Measurements from ENCODE around the gene CDC14A.
"Not testable (repeated sequence)": the region's sequence is repeated elsewhere in the genome, so short reads cannot be mapped to it uniquely, and the experiment has no call there.

The CDC14A gene

DNA sequence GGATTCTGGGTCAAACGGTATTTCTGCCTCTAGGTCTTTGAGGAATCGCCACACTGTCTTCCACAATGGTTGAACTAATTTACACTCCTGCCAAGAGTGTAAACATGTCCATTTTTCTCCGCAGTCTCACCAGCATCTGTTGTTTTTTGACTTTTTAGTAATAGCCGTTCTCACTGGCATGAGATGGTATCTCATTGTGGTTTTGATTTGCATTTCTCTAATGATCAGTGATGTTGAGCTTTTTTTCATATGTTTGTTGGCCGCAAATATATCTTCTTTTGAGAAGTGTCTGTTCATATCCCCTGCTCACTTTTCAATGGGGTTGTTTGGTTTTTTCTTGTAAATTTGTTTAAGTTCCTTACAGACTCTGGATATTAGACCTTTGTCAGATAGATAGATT, 53.6 kb downstream of the CDC14A start:
- not testable (repeated sequence) for DNase-seq (ENCODE audit: low read depth in 2 of 2)

DNA sequence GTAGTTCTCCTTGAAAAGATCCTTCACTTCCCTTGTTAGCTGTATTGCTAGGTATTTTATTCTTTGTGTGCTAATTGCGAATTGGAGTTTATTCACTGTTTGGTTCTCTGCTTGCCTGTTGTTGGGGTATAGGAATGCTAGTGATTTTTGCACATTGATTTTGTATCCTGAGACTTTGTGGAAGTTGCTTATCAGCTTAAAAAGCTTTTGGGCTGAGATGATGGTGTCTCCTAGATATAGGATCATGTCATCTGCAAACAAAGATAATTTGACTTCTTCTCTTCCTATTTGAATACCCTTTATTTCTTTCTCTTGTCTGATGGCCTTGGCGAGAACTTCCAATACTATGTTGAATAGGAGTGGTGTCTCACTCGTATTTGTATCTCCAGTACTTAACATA, 55.1 kb downstream of the CDC14A start:
- not testable (repeated sequence) for DNase-seq (ENCODE audit: low read depth in 2 of 2)

DNA sequence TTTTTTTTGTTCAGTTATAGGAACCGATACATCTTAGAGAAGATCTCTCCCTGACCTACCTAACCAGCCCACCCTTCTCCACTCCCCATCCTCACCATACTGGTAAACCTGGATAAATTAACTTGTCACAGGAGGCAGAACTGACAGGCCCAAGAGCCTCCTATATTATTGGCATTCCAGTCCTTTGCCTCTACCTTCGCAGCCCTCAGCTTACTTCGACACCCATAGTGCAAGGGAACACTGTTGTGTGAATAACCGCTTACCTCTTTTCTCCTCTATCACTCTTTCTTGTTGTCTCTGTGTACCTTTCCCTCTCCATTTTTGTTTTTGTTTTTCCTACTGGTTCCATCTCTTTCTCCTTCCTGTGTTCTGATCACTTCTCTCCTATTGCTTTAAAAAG, 58.7 kb downstream of the CDC14A start:
- DNase-seq (ENCODE audit: low read depth in 2 of 2), result no peak

- no peak for DNase-seq (ENCODE audit: low read depth in 2 of 2)
Observed at GRCh38 chr1:100411574-100411973, 59.3 kb downstream of the CDC14A start.

GRCh38 chr1:100413035-100413434, 60.7 kb downstream of the CDC14A start:
- DNase-seq (ENCODE audit: low read depth in 2 of 2), result no peak

DNA sequence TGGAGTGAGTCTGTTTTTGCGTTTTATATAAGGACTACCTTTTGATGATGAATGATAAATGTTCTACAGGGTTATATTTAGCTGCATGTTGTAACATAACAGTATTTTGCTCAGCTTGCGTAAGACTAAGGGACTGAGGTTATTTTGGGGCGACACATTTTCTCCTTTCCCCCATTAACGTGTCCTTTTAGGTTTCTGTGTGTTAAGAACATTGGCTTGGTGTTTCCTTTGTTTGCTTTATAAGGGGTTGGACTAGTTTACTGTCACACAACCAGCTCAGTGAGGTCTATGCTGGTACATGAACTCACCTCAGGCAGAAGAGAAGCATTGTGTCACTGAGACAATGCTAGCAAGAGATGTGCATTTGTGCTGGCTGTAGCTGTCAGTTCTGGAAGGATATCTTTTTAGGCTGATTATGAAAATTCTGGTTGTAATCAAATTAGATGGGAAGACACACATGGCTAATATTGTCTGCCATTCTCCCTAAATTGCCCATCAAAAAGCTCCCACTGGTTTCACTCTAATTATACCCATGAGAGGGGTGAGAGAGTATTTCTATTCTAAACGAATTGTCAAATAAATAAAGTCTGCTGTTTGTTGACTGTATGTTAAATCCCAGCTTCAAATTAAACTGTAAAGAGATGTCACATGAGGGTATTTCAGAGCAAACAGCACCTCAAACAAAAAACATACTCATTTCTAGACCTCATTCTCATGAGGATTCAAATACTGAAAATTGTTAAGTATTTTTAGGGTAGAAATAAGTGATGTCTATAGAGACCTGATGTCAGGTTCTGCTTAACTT, 62.6 kb downstream of the CDC14A start:
- no peak for DNase-seq (ENCODE audit: low read depth in 2 of 2)

GRCh38 chr1:100415498-100415778, 63.1 kb downstream of the CDC14A start:
- no peak for DNase-seq (ENCODE audit: low read depth in 2 of 2)

DNA sequence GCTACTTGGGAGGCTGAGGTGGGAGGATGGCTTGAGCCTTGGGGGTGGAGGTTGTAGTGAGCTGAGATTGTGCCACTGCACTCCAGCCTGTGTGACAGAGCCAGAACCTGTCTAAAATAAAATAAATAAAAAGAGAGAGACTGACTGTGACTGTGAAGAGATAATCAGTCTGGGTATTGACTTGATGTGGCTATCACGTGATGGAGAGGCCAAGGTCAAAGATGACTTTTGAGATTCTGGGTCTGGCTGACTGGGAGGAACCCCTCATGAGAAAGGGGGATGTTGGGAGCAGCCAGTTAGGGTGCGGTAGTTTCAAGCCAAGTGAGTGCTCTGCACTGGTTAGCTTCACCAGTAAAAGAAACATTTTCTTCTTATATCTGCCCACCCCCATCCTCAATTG, 66.8 kb downstream of the CDC14A start:
- DNase-seq (ENCODE audit: low read depth in 2 of 2), result no peak

DNA sequence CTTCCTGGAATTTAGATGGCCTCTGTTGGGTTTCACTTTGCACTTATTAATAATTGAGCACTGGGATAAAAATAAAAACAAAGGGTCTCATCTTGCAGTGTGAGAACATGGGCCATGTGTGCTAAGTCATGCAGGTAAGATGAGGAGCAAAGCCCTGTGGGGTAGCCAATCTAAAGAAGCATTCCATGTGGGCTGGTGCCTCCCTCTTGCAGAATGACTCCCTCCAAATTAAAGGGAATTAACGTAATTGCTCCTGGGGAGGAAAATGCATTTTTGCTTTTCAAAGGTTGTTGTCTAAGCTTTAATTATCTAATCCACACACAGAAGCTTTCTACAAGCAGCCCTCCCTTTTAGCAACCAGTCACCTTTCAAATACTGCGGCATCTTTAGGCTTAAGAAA, 69.8 kb downstream of the CDC14A start:
- no peak for DNase-seq (ENCODE audit: low read depth in 2 of 2)

DNA sequence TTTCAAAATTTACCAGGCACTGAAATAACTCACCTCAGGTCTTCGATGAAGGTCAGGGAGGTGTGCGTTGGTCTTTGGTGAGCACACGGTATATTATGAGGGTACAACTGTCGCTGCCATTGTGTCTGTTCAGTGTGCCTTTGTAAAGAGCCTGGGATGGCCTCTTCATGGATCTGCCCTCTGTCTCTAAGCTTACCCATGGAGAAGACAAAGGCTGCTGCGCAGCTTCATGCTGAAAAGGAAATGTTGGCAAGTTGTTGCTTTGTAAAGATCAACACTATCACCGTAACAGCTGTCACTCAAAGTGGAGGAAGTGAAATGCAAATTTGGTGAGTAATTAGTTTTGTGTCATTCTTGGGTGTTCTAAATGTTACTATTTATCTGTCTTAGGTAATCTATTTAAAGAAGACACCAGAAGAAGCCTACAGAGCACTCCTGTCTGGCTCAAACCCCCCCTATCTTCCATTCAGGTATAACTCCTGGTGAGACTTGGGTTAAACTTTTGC, 71.6 kb downstream of the CDC14A start:
- DNase-seq (ENCODE audit: low read depth in 2 of 2), result no peak

DNA sequence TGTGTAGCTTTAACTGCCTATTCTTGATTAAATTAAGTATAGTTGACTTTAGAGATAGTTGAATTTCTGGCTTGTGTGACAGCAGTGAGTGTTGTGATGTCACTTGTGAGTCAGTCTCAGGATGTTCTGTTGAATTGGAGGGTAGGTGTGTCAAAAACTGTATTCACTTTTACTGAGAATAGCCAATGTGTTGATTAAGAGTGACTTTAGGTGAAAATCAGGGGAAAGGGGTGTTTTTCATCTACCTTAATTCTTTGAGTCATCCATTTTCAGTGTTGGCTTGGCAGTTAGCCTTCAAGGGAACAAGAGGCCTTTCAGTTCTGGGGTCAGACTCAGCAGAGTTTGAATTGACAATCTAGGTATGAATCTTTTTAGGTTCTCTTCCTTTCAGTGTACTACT, 75.9 kb downstream of the CDC14A start:
- no peak for DNase-seq (ENCODE audit: low read depth in 2 of 2)

DNA sequence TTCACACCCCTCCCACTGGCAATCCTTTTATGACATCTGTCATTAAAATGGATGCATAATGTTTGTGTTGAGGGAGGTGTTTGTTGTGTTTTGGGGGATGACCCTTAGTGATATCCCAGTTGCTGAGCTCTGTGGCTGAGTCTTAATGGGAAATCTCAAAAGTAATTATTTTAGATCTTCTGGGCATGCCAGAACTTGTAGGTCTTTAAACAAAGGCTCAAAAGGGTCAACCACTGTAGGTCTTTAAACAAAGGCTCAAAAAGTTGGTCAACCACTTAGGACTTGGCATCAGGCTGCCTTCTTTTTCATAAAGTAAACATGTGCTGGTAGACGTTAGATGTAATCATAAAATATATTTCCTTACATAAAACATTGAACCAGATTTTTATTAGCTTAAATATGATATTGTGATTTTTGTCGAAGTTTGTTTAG, 78.0 kb downstream of the CDC14A start:
- no peak for DNase-seq (ENCODE audit: low read depth in 2 of 2)

- DNase-seq (ENCODE audit: low read depth in 2 of 2), result no peak
Observed at GRCh38 chr1:100431954-100432353, 79.6 kb downstream of the CDC14A start.

- no peak for DNase-seq (ENCODE audit: low read depth in 2 of 2)
Observed at GRCh38 chr1:100433563-100433962, 81.3 kb downstream of the CDC14A start.

- DNase-seq (ENCODE audit: low read depth in 2 of 2), result no peak
Observed at GRCh38 chr1:100434831-100435230, 82.5 kb downstream of the CDC14A start.

DNA sequence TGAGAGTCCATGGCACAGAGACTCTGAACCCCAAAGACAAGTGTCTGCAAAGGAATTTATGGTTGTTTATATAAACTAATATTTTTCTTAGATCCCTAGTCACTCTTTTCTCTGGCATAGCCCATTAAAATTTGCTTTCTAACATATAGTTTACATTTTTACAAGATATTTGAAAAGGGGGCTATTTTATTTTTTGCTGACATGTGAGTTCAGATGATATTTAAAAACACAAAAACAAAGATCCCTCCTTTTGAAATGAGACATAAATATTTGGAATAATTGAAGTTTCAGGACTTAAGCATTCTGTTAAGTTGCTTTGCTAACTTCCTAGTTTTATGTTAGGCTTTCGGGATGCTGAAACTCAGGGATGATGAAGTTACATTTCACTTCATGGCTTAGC, 86.1 kb downstream of the CDC14A start:
- no peak for DNase-seq (ENCODE audit: low read depth in 2 of 2)

GRCh38 chr1:100438789-100439188, 86.5 kb downstream of the CDC14A start:
- DNase-seq (ENCODE audit: low read depth in 2 of 2), result no peak

DNA sequence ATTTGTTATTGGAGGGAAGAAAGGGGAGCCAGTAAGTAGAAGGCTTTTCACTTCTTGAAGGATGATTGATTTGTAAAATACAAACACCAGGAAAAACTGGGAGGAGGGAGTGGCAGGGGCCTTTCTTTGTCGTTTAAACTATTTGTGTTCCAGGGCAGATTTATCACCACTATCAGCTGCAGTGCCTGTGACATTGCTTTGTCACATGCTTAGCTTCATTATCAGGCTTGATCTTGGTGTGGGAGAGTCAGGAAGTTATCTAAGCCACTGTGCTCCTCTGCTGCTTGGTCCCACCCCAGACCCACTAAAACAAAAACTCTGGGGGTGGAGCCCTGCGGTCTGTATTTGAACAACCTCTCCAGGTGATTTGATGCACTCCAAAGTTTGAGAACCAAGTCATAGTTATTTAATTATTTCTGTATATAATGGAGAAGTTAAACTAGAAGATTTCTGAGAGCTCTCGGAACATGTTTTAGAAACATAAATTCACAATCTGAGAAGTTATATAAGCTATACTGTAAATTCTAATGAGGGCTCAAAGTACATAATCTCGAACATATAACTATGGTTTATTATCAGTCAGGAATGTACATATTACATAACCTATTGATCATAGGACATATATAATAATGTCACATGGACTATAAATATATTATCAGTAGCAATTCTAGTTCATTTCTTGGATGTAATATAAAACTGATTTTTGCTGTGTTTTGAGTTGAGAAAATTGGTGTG, 87.9 kb downstream of the CDC14A start:
- peak; percentile 41 to 63 for DNase-seq (ENCODE audit: low read depth in 2 of 2)

GRCh38 chr1:100441146-100441545, 88.8 kb downstream of the CDC14A start:
- no peak for DNase-seq (ENCODE audit: low read depth in 2 of 2)

DNA sequence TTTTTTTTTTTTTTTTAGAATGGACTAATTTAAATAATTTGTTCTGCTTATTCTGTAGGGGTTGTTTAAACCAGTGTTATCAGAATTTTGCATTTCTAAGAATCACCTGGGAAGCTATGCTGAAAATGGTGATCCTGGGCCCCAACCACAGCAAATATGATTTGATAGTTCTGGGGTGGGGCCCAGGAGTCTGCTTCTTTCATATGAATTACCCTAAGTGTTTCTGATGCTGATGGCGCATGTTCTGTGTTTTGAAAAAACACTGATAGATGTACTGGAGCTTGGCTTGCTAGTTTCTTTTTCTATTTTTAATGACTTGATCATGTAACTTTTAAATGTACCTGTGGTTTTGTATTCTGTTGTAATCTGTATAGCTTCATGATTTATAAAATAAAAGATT, 89.3 kb downstream of the CDC14A start:
- DNase-seq (ENCODE audit: low read depth in 2 of 2), result no peak

- DNase-seq (ENCODE audit: low read depth in 2 of 2), result no peak
Observed at GRCh38 chr1:100443811-100444571, 91.7 kb downstream of the CDC14A start.

GRCh38 chr1:100445565-100445964, 93.3 kb downstream of the CDC14A start:
- DNase-seq (ENCODE audit: low read depth in 2 of 2), result no peak

- DNase-seq (ENCODE audit: low read depth in 2 of 2), result no peak
Observed at GRCh38 chr1:100448366-100448765, 96.1 kb downstream of the CDC14A start.
